GM19467 (cell line): ENCODE measurements around the gene UST.

Source experiments
- ATAC-seq: cut with Tn5 transposase; IDR thresholded peaks from one replicate; pipeline ENCODE4 v1.9.1; 2021; ENCODE audit warnings: mild to moderate bottlenecking, moderate library complexity; ENCODE audit not compliant: unreplicated experiment

UST gene

DNA sequence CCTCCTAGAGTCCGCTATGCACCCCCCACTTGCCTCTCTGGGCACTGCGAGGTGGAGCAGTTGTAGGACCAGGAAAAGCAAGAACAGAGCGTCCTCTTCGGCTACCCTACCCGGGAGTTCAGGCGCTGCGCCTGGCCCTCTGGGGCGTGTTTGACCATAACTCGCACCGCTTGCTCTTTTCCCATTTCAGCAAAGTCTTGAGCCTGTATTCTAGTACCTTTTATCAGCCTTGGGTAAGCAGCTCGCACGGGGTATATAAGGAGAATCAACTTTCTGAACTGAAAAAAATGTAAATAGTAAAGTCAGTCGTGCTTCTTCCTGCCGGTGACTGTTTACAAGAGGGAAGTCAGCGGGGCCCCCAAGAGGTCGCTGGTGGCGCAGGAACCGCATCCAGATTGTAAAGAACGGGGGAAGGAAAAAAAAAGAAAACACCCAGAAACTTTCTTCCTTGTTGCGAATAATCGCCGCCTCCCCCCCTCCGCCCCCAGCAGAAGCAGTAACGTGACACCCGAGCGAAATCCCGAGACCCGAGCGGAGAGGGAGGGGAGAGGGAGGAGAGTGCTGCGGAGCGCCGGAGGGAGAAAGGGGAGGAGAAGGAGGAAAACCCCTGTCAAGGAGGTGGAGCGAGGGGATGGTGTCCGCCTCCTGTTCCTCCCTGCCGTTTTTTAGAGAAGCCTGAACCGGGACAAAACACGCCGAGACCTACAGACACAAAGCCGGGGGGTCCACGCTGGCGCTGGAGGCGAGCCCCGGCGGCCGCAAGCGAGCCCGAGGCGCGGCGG is at the start of gene UST:
TSS of gene UST (plus strand) at position 668 of the 782 bp plus-strand sequence. CDS start 401 bp downstream, outside the sequence.
- ATAC-seq = no peak

- no peak for ATAC-seq
Observed at GRCh38 chr6:148697895-148698440, 48.9 kb upstream of the UST start.

- ATAC-seq = no peak
Observed at GRCh38 chr6:148698671-148699180, 48.1 kb upstream of the UST start.

DNA sequence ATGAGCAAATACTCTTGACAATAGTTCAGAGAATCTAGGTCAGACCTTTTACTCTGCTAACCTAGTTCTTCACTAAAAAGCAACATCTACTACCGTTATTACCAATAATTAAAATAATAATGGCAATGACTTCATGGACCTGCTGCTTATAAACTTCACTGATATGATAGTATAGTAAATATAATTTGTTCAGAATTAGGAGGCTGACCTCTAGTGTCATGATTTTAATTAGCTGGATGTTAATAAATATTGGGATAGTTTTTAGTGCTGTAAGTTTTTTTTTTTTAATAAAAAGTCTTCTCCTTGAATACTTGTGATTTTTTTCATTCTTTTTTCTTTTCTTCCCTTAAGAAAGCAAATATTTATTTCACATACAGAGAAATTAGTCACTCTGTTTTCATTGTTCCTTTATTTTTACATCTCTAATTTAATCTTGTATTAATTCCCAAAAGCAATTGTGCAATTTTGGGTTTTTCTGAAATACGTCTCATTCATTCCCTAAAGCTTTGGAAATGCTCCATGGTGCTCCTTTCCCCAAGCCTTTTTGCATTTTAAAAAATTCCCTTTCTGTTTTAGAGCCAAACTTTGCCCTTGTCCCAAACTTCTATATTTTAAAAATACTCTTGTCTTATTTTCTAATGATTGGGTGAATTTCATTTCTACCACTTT is 46.6 kb upstream of the UST start:
- ATAC-seq = no peak

GRCh38 chr6:148700741-148701311 is 46.0 kb upstream of the UST start:
- peak; percentile 66 for ATAC-seq

GRCh38 chr6:148701375-148701774 is 45.5 kb upstream of the UST start:
- ATAC-seq = no peak

GRCh38 chr6:148703900-148704299 is 42.9 kb upstream of the UST start:
- ATAC-seq = no peak

DNA sequence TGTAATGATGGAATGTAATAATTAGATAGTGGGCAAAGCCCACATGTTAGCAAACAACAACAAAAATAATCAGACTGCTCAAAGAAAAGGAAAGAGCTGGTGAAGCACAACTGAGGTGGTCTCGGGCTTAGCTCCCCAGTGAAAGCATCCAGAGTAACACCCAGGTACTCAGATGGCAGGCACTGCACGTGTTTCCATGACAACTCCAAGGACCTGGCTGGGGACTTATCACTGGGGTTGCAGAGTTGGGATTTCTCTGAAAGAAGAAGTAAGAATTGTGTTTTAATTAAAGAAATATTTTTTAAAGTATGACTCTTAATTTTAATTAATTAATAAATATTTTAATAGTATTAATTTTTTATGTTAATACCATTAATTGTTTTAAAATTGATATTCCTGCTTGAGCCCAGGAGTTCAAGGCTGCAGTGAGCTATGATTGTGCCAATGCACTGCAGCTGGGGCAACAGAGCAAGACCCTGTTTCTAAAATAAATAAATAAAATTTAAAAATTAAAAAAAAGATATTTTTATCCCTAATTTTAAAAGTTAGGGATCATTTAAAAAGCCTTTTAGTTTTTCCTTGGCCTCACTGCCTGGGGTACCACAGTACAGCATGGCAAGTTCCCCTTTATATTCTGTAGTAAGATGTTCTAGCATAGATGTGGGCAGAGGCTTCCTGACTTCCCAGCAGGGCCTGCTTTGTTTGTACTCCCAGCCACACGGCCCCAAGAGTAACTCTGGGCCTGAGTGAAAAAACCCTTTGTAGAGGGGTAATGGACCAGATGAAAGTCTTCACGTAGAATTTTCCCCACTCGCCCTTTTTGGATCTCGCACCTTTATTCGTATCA is 42.2 kb upstream of the UST start:
- ATAC-seq = no peak

DNA sequence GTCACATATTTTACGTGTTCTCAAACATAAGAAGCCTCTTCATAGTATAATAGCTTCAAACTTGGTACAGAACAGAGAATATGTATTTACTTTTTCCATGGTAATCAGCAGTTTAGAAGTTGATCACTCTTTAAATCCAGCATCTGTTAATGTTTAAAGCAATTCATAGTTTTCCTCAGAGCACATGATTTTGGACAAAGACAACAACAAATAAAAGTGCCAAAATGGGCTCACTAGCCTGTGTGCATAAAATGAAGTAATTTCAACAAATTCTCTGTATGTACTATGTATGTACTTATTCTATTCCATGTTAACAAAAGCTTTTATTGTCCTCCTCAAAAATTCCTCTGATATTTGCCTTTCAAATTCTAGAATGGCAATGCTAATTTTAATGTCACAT is 38.1 kb upstream of the UST start:
- no peak for ATAC-seq

- no peak for ATAC-seq
Observed at GRCh38 chr6:148709577-148709976, 37.3 kb upstream of the UST start.

- ATAC-seq = no peak
Observed at GRCh38 chr6:148711833-148712654, 34.8 kb upstream of the UST start.

DNA sequence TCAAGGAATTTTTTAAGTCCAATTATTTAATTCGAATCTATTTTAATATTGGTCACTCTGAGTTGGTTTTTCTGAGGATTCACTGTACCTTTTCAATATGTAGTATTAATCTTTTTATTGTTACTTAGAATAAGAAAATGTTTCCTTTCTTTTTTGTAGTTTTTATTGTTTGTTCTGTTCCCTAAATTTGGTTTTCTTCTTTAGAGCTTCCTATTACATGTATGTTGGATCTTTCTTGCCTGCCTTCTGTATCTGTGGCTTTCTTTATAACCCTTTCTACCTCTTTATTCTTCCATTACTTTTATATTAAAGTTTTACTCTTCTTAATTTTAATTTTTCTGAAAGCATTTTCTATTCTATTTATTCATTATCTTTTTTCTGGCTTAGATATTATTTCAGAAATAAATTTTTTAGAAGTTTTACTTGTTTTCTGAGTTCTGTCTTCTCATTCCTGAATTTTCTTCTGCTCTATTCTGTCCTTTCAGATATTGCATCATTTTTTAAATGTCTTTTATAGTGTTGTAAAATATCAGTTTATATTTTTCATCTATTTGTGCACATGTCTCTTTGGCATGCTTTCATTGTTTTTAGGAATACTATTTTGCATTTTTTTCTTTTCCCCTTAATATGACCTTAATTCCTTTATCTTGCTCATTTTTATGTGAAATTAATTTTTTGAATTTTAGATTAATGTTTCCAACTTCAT is 33.6 kb upstream of the UST start:
- no peak for ATAC-seq

- ATAC-seq = no peak
Observed at GRCh38 chr6:148713921-148714320, 32.9 kb upstream of the UST start.

DNA sequence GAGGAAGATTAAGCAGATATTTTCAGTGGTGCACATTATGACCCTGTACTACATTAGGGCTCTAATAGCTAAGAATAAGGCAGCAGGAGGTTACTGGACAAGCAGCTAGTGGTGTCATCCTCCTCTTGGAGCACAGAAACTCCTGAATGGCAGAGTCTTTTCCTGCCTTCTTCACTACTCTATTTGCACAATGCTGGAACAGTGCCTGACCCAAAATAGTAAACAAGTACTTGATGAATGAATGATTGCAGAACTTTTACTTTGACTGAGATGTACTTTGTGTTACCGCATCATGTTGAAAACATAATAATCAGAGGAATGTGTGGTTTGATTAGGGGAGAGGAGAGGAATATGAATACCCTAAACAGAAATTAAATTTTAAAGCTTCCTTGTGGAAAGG is 30.0 kb upstream of the UST start:
- no peak for ATAC-seq

DNA sequence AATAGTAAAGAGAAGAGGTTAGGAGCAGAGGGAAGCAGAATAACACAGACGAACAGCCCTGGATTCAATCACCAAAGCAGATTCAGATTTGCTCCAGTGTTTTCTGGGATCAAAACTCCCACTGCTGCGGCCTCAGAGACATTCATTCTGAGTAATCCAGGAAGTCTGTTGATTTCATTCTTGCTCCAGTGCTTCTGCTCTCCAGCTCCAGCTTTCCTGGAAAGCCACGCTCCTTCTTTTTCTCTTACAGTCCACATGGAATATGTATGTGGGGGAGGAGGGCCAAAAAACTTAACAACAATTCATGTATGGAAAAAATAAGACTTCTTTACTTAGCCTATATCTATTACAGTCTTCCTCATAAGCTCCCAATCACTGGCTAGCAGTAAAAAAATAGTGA is 26.4 kb upstream of the UST start:
- ATAC-seq = no peak

DNA sequence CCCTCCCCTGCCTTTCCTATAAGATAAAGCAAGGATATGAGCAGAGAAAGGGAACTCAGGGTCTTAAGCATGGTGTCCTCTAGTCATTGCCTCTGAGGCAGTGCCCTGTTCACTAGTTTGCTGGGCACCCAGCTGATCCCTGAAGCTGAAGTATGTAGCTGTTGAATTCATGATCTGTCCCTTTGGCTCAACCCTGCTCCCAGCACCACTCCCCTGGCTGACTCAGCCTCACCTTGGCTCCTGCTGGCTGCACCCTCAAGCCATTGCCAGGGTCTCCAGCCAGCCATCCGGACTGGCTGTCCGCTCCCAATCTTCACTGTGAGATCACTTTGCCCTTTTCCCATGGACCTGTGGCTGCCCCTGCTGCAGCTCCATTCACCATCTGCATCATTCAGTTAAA is 25.9 kb upstream of the UST start:
- no peak for ATAC-seq

DNA sequence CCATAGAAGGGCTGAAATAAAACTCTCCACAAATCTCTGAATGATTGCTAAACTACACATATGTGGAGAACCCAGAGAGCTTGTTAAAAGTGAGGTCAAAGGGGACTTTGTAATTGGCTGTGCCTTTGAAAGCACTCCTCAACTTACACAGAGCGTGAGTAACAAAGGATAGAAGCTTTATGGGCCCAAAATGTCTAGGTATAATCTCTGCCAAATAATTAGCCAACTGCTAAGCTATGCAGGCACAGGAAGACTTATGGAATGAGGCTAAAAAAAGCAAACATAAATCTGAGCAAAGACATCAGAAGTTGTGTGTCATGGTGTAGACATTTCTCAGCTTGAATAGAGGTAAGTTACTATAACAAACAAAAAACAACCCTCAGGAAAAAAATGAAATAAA is 23.3 kb upstream of the UST start:
- no peak for ATAC-seq

- ATAC-seq = no peak
Observed at GRCh38 chr6:148724428-148724827, 22.4 kb upstream of the UST start.

DNA sequence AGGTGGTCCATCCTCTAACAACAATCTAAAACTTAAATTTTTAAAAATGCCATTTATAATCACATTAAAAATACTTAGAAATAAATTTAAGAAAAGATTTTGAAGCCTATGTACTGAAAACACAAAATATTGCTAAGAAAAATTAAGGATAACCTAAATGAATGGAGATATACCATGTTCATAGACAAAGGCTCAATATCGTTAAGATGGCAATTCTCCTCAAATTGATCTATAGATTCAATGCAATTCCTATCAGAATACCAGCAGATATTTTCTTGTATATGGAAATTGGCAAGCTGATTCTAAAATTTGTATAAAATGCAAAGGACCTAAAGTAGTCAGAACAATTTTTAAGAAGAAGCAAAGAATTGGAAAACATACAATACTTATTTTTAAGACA is 19.7 kb upstream of the UST start:
- no peak for ATAC-seq
